Thyroid gland (tissue), 4 donors: Measurements from ENCODE around the gene NRXN2. TPM values are rescaled to one million over a fixed set of nuclear protein-coding genes. Genes with fewer than 3 reads are reported as not detected.

Experiments
- DNase-seq, 2 donors: peaks; one replicate each; pipeline ENCODE4 v3.0.0-alpha.2; 2019
- H3K27ac ChIP-seq, 3 donors: fragments of 200-600 bp; sonication (generic); 1 replicate in 2 of 3; 2 replicates in 1 of 3; pipeline ENCODE4 v1.5.1; 2016 to 2019; ENCODE audit warnings: mild to moderate bottlenecking in 1 of 3, moderate library complexity in 1 of 3
- H3K27me3 ChIP-seq: fragments of 200-600 bp; sonication (generic); one replicate; pipeline ENCODE4 v1.5.1; 2019
- H3K36me3 ChIP-seq, 2 donors: fragments of 200-600 bp; sonication (generic); one replicate each; pipeline ENCODE4 v1.5.1; 2016 to 2019
- H3K4me1 ChIP-seq, 2 donors: fragments of 200-600 bp; sonication (generic); one replicate each; pipeline ENCODE4 v1.5.1; 2017 to 2019
- H3K4me3 ChIP-seq, 3 donors: fragments of 200-600 bp; sonication (generic); replicated peaks in 1 of 3; 1 replicate in 2 of 3; 2 replicates in 1 of 3; pipeline ENCODE4 v1.5.1; 2016; ENCODE audit warnings: mild to moderate bottlenecking in 1 of 3
- H3K9me3 ChIP-seq: fragments of 200-600 bp; sonication (generic); one replicate; pipeline ENCODE4 v1.5.1; 2017
- POLR2A ChIP-seq, 2 donors: fragments of 450-650 bp; IDR thresholded peaks; one replicate each; pipeline ENCODE4 v1.6.1; 2017; ENCODE audit warnings: antibody characterized with exemption in 2 of 2, mild to moderate bottlenecking in 2 of 2, moderate library complexity in 1 of 2
- WGBS, 2 donors: methylation state at CpG; one replicate each; pipeline ENCODE4 v1.1.5; 2017; 5-methylcytosine and 5-hydroxymethylcytosine counted together
- intact Hi-C: fragments of 100-400 bp; cut with DNase I; formaldehyde crosslinking; loops from one replicate; pipeline ENCODE4 v1.15.1; 2023
- total RNA-seq, 4 donors: library from RNA; depleted of rRNA; stranded (reverse); fragments of >200 nt; gene quantifications; one replicate each; pipeline ENCODE4 v1.2.3, GENCODE V29; 2016
- TF ChIP-seq, protein P1 (sequence below), 6 experiments: fragments of 200-600 bp in 3 of 6; fragments of 450-650 bp in 3 of 6; sonication (generic) in 3 of 6; IDR thresholded peaks; one replicate each; pipeline ENCODE4 v1.5.1; 2016 to 2019; ENCODE audit warnings: antibody characterized with exemption in 6 of 6, mild to moderate bottlenecking in 2 of 6, inconsistent platforms in 1 of 6, moderate library complexity in 1 of 6

The NRXN2 gene
- total RNA-seq, 4 donors from 2014 or later, result 2.0 to 12.3 (median 4.8) TPM

GRCh38 chr11:64744544-64745188, 21.7 kb upstream of the NRXN2 start:
- H3K27me3 ChIP-seq, result peaks cover 27% of the 10 kb centered on the region
- H3K9me3 ChIP-seq, result no peaks in the 10 kb centered on the region
- H3K27ac ChIP-seq, result peak overlapping the region; percentile 29 to 83 (median 72)
- no peak for DNase-seq
- H3K4me1 ChIP-seq, result peaks cover 32 to 54% of the 10 kb centered on the region in 2 donors
- 0% methylated on average over 10 of the region's 89 CpGs; no CpG with 5 or more reads in 1 of the 2 donors for WGBS, 2 donors
- intact Hi-C loops, result no loop called here
- H3K36me3 ChIP-seq, result no peaks in the 10 kb centered on the region
- H3K4me3 ChIP-seq, result peak overlapping the region in 1 of 3 donors; percentile 40
- TF ChIP-seq, protein P1, sequence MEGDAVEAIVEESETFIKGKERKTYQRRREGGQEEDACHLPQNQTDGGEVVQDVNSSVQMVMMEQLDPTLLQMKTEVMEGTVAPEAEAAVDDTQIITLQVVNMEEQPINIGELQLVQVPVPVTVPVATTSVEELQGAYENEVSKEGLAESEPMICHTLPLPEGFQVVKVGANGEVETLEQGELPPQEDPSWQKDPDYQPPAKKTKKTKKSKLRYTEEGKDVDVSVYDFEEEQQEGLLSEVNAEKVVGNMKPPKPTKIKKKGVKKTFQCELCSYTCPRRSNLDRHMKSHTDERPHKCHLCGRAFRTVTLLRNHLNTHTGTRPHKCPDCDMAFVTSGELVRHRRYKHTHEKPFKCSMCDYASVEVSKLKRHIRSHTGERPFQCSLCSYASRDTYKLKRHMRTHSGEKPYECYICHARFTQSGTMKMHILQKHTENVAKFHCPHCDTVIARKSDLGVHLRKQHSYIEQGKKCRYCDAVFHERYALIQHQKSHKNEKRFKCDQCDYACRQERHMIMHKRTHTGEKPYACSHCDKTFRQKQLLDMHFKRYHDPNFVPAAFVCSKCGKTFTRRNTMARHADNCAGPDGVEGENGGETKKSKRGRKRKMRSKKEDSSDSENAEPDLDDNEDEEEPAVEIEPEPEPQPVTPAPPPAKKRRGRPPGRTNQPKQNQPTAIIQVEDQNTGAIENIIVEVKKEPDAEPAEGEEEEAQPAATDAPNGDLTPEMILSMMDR (IDR thresholded peaks at IDR 0.05), result no peak
- no peak for TF ChIP-seq POLR2A (IDR thresholded peaks at IDR 0.05)

GRCh38 chr11:64743591-64744543, 20.9 kb upstream of the NRXN2 start, which contains the start of gene RASGRP2:
TSS of gene RASGRP2 (minus strand) at chr11:64744142. CDS start at chr11:64742866, 1,276 bp downstream.
- Histone ChIP-seq H3K36me3 (no peaks in the 10 kb centered on the region), H3K27ac (peak within 1 kb of the TSS; percentile 29 to 83 (median 72)), H3K4me3 (peak within 1 kb of the TSS in 1 of 3 donors; percentile 40), H3K9me3 (no peaks in the 10 kb centered on the region), H3K27me3 (peaks cover 27% of the 10 kb centered on the region), H3K4me1 (peaks cover 32 to 54% of the 10 kb centered on the region in 2 donors)
- WGBS, 2 donors, result 4 to 5% methylated on average over 21 to 46 of the region's 57 CpGs
- intact Hi-C loops, result no loop called here
- TF ChIP-seq POLR2A (IDR thresholded peaks at IDR 0.05), result no peak
- TF ChIP-seq, protein P1 (IDR thresholded peaks at IDR 0.05), result peak in 4 of 6 experiments; percentile 24 to 54 (median 33)
- DNase-seq, result peak; percentile 38 to 56

GRCh38 chr11:64742889-64743590, 20.0 kb upstream of the NRXN2 start:
- no peak for TF ChIP-seq POLR2A (IDR thresholded peaks at IDR 0.05)
- TF ChIP-seq, protein P1 (IDR thresholded peaks at IDR 0.05), result peak in 5 of 6 experiments; percentile 48 to 70 (median 52)
- intact Hi-C loops, result no loop called here
- WGBS, 2 donors, result 0 to 2% methylated on average over 5 to 7 of the region's 58 CpGs
- Histone ChIP-seq H3K9me3 (no peaks in the 10 kb centered on the region), H3K27me3 (peaks cover 27% of the 10 kb centered on the region), H3K27ac (peak overlapping the region in 2 of 3 donors; percentile 57 to 60), H3K4me3 (peak overlapping the region in 1 of 3 donors; percentile 40), H3K4me1 (peaks cover 32 to 54% of the 10 kb centered on the region in 2 donors), H3K36me3 (no peaks in the 10 kb centered on the region)
- DNase-seq, result peak; percentile 42 to 50

DNA sequence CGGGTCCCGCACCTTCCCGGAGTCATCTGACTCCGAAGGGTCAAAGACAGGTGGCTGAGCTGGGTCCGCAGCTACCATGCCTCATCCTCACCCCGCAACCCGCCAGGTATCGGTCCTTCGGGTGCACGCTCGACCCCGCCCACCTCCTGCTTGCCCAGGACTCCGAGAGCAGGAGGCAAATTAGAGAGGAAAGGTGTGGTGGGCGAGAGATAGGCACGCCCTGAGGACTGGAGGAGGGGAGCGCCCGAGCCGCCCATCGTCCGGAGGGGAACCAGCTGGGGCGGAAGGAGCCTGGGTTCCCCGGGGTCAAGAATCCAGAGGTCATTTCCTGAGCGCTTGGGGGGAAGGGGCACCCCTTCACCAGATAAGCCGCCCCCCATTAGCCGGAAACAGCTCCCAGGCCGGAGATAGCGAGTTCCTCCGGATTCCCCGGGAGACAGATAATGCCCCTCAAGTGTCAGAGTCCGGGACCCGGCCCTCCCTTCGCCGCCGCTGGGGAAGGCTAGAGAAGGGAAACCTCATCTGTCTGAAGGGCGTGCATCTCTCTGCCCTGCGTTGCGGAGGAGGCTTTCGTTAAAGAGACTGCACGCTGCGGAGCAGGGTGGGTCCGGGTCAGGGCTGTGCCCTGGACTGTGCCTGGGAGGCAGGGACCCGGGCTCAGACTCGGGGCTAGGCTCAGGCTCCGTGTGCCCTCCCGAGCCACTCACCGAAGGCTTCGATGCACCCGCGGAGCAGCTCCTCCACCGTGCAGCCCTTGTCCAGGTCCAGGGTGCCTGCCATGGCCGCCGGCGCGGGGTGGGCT, 19.3 kb upstream of the NRXN2 start:
- H3K4me1 ChIP-seq, result peaks cover 29 to 51% of the 10 kb centered on the region in 2 donors
- intact Hi-C loops, result no loop called here
- no peaks in the 10 kb centered on the region for H3K9me3 ChIP-seq
- H3K27ac ChIP-seq, result peak overlapping the region in 2 of 3 donors; percentile 57 to 60
- no peaks in the 10 kb centered on the region for H3K36me3 ChIP-seq
- no peak for TF ChIP-seq POLR2A (IDR thresholded peaks at IDR 0.05)
- TF ChIP-seq, protein P1 (IDR thresholded peaks at IDR 0.05), result no peak
- peaks cover 27% of the 10 kb centered on the region for H3K27me3 ChIP-seq
- 11 to 22% methylated on average over 25 to 39 of the region's 54 CpGs for WGBS, 2 donors
- DNase-seq, result no peak
- H3K4me3 ChIP-seq, result peak overlapping the region in 1 of 3 donors; percentile 40
